ENCODE results near the gene GLCE.

- no peak for TF ChIP-seq POLR2A (IDR thresholded peaks at IDR 0.05)
- TF ChIP-seq CTCF (IDR thresholded peaks at IDR 0.05 in 4 of 5, conservative IDR thresholded peaks at IDR 0.05 in 1 of 5), result no peak
These were observed 49.2 kb downstream of the GLCE start for GRCh38 chr15:69209661-69210060.
